GM12801 (cell line): ENCODE measurements around the gene CCDC122.

Source experiments
- TF ChIP-seq, protein P1 (sequence below): IDR thresholded peaks from one replicate; pipeline ENCODE4 v1.5.1; 2011; ENCODE audit warnings: control low read depth; ENCODE audit not compliant: insufficient read length; ENCODE audit errors: extremely low read depth

Gene CCDC122

DNA sequence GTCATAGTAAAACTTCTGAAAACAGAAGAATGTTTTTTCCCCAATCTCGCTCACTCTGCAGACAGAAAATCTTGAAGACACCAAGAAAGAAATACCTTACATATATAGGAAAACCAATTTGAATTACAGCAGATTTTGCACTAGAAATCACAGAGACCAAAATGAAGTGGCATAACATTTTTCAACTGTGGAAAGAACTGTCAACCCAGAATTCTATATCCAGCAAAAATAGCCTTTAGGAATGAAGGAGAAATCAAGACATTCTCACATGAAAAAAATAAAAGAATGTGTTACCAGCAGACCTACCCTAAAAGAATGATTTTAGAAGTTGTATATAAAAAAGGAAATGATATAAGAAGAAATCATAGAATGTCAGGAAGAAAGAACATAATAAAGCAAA lies 28.7 kb downstream of the CCDC122 start:
- TF ChIP-seq, protein P1, sequence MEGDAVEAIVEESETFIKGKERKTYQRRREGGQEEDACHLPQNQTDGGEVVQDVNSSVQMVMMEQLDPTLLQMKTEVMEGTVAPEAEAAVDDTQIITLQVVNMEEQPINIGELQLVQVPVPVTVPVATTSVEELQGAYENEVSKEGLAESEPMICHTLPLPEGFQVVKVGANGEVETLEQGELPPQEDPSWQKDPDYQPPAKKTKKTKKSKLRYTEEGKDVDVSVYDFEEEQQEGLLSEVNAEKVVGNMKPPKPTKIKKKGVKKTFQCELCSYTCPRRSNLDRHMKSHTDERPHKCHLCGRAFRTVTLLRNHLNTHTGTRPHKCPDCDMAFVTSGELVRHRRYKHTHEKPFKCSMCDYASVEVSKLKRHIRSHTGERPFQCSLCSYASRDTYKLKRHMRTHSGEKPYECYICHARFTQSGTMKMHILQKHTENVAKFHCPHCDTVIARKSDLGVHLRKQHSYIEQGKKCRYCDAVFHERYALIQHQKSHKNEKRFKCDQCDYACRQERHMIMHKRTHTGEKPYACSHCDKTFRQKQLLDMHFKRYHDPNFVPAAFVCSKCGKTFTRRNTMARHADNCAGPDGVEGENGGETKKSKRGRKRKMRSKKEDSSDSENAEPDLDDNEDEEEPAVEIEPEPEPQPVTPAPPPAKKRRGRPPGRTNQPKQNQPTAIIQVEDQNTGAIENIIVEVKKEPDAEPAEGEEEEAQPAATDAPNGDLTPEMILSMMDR = no peak

DNA sequence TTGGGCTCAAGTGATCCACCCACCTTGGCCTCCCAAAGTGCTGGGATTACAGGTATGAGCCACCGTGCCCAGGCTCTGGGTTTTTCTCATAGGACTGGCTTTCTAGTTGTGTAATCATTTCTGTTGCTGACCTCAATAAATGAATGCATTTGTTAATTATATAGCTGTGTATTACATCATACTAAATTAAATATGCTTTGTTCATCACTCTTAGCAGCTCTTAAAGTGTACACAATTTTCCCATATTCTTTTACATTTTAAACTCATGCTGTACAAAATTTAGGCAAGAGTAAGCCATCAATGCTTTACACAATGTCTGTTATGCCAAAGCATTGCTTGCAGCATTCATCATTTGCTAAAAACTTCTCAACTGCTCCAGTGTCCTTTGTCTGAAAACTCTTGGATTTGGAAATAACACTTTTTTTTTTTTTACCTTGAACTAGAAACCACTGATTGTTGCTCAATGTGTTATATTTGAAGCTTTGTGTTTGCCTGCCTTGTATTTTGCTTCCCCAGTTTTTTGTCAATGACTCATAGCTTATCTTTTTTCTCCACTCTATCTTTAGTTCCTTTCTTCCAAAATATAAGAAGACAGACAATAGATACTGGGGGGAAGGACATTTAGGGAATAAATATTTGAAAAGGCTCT lies 31.4 kb downstream of the CCDC122 start:
- TF ChIP-seq, protein P1 = no peak

DNA sequence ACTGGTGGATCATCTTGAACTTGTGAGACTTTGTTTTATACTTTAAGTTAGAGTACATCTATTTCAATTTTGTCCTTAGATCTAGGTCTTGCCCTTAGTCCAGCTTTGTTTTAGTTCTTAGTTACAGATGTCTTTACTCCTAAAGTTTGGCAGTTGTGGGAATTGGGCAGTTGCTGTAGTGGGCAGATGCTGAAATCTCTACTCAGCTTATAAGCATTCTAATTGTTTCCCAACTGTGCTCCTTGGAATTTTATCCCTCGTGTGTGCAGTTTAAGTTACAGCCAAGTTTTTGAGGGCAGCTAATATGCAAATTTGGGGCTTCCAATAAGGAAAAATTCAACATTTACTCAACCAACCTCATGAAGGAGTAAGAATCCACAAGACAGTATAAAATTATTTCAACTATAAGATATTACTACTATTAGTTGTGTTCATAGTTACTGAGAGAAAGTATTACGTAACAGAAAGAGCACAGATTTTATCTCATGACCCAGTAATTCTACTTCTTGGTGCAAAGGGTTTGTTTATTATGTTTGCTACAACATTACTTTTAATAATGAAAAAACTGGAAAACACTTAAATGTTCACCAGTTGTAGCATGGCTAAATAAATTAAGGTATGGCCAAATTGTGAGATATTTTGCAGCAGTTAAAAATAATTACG lies 32.9 kb downstream of the CCDC122 start:
- TF ChIP-seq, protein P1 = no peak

DNA sequence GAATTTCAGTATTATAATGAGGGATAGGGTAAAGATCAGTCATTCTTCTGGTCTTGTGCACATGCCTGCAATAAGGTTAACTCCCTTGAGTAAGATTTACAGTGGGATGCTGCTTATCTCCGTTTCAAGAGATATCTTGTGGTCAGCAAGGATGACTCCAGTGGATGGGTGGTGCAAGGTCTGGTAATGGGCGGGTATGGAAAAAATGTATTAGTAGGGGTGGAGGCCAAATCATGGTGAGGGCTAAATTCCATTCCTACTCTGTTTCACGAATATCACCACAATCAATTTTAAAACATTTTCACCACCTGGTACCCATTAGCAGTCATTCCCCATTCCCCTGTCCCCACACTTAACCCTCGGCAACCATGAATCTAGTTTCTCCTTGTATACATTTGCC lies 40.6 kb downstream of the CCDC122 start:
- TF ChIP-seq, protein P1 = no peak

DNA sequence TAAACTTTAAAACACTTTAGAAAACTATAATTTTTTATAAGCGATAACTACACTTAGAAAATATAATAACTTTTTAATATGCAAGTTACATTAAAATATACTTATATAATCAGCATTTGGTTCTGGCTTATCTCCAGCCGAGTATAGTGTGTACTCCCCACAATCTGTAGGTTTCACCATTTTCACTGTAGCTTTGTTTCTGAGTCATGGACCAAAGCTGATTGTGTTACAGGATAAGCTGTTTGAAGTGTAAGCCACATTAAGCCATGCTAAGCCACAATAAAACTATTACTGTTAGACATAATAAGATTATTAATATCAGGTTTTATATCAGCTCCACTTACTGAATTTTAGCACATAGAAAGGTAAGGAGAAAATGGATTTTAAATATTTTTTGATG lies 43.8 kb downstream of the CCDC122 start:
- TF ChIP-seq, protein P1 = no peak

DNA sequence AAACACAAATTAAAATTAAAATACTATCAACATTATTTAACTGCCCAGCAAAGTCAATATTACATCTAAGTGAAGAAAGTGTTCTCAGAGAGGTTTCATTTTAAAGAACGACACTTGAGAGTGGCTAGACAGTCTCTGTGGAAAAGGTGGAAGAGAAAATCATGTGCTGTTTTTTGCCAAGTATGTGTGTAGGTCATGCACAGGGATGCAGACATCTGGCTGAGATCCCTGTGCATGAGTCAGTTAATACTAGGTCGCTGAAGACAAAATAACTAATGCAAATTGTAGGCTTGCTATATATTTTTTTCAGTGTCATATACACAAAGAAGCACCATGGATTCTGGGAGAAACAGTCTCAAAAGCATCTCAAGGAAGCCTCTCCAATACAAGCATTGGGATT lies 48.5 kb downstream of the CCDC122 start:
- TF ChIP-seq, protein P1 = no peak

DNA sequence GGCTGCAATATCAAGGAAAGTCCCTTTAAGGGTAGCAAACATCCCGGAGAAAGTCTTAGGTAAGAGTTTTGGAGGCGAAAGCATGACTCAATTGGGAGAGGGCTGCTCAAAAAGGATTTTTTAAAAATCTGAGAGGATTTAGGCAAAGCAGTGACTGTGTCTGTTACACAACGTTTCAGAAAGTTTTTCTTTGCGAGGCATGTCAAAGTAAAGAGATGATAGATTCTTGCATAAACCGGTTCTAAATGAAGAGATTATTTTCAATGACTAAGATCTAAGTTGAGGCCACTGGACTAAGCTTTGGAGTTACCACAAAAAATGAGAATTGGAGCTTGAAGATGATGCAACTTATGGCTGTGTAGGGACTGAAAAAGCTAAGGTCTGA lies 49.1 kb downstream of the CCDC122 start:
- TF ChIP-seq, protein P1 = no peak
